KMS-11 (cell line): ENCODE results near the gene SLC38A1.
A peak's percentile ranks its signal among the peaks of the same experiment; 100 is the strongest.

Experiments
- H2AFZ ChIP-seq: fragments of 200-600 bp; sonication (generic); 2 replicates; pipeline ENCODE4 v1.6.1; 2016; ENCODE audit warnings: antibody characterized with exemption, mixed run types, low read depth
- H3K27ac ChIP-seq: fragments of 200-600 bp; sonication (generic); 2 replicates; pipeline ENCODE4 v1.6.1; 2016; ENCODE audit warnings: mild to moderate bottlenecking, mixed run types
- H3K27me3 ChIP-seq: fragments of 200-600 bp; sonication (generic); 2 replicates; pipeline ENCODE4 v1.6.1; 2017; ENCODE audit warnings: mild to moderate bottlenecking, low read depth, mixed run types, moderate library complexity; ENCODE audit not compliant: insufficient read depth
- H3K36me3 ChIP-seq: fragments of 200-600 bp; sonication (generic); 2 replicates; pipeline ENCODE4 v1.6.1; 2017; ENCODE audit warnings: mild to moderate bottlenecking, mixed run types; ENCODE audit not compliant: insufficient read depth
- H3K4me1 ChIP-seq: fragments of 200-600 bp; sonication (generic); 2 replicates; pipeline ENCODE4 v1.6.1; 2016; ENCODE audit warnings: mild to moderate bottlenecking, low read depth, mixed run types; ENCODE audit not compliant: poor library complexity, severe bottlenecking
- H3K4me2 ChIP-seq: fragments of 200-600 bp; sonication (generic); 2 replicates; pipeline ENCODE4 v1.7.0; 2016; ENCODE audit warnings: mild to moderate bottlenecking, mixed run types
- H3K4me3 ChIP-seq: fragments of 200-600 bp; sonication (generic); IDR thresholded peaks from 2 replicates; pipeline ENCODE4 v1.6.1; 2017; ENCODE audit warnings: low read depth, low read length, mixed read lengths; ENCODE audit not compliant: insufficient read depth
- H3K79me2 ChIP-seq: fragments of 200-600 bp; sonication (generic); 2 replicates; pipeline ENCODE4 v1.6.1; 2016; ENCODE audit warnings: low read depth, mixed run types; ENCODE audit not compliant: insufficient read depth
- H3K9ac ChIP-seq: fragments of 200-600 bp; sonication (generic); 2 replicates; pipeline ENCODE4 v1.6.1; 2016; ENCODE audit warnings: mild to moderate bottlenecking, mixed run types
- H4K20me1 ChIP-seq: fragments of 200-600 bp; sonication (generic); 2 replicates; pipeline ENCODE4 v1.6.1; 2016; ENCODE audit warnings: mild to moderate bottlenecking, mixed run types; ENCODE audit not compliant: insufficient read depth
- CTCF ChIP-seq: fragments of 200-600 bp; sonication (generic); conservative IDR thresholded peaks from 2 replicates; pipeline ENCODE4 v1.6.1; 2017; ENCODE audit warnings: low read depth, mild to moderate bottlenecking, antibody characterized with exemption, low read length, moderate library complexity, mixed read lengths

Gene SLC38A1

GRCh38 chr12:46154221-46154985, 114.4 kb downstream of the SLC38A1 start:
- Histone ChIP-seq H3K79me2 (no peaks in the 10 kb centered on the region), H4K20me1 (no peaks in the 10 kb centered on the region), H3K4me1 (no peaks in the 10 kb centered on the region), H3K4me2 (no peak overlapping the region), H3K9ac (no peak overlapping the region), H3K27me3 (no peaks in the 10 kb centered on the region), H3K36me3 (no peaks in the 10 kb centered on the region), H2AFZ (no peak overlapping the region), H3K4me3 (no peak overlapping the region), H3K27ac (no peak overlapping the region)
- no peak for TF ChIP-seq CTCF

GRCh38 chr12:46153268-46153872, 115.5 kb downstream of the SLC38A1 start:
- Histone ChIP-seq H3K36me3 (no peaks in the 10 kb centered on the region), H3K27me3 (no peaks in the 10 kb centered on the region), H3K4me3 (no peak overlapping the region), H3K4me2 (peak overlapping the region; percentile 12; the same call in 1 of the 2 replicates), H4K20me1 (no peaks in the 10 kb centered on the region), H3K79me2 (no peaks in the 10 kb centered on the region), H3K27ac (no peak overlapping the region), H2AFZ (no peak overlapping the region), H3K4me1 (no peaks in the 10 kb centered on the region), H3K9ac (no peak overlapping the region)
- peak; percentile 77 for TF ChIP-seq CTCF

- Histone ChIP-seq H3K27ac (no peak overlapping the region), H3K27me3 (no peaks in the 10 kb centered on the region), H3K4me1 (no peaks in the 10 kb centered on the region), H2AFZ (no peak overlapping the region), H3K4me2 (no peak overlapping the region), H4K20me1 (no peaks in the 10 kb centered on the region), H3K79me2 (no peaks in the 10 kb centered on the region), H3K9ac (no peak overlapping the region), H3K36me3 (no peaks in the 10 kb centered on the region), H3K4me3 (no peak overlapping the region)
- TF ChIP-seq CTCF = no peak
These were observed 116.4 kb downstream of the SLC38A1 start for GRCh38 chr12:46152456-46152855.

GRCh38 chr12:46150735-46151134, 118.1 kb downstream of the SLC38A1 start:
- Histone ChIP-seq H4K20me1 (no peaks in the 10 kb centered on the region), H2AFZ (0 out of 2 replicates have a peak overlapping the region, but pooled peaks have one; percentile 23), H3K4me2 (no peak overlapping the region), H3K36me3 (no peaks in the 10 kb centered on the region), H3K27ac (no peak overlapping the region), H3K27me3 (no peaks in the 10 kb centered on the region), H3K79me2 (no peaks in the 10 kb centered on the region), H3K4me1 (no peaks in the 10 kb centered on the region), H3K4me3 (no peak overlapping the region), H3K9ac (no peak overlapping the region)
- TF ChIP-seq CTCF = no peak
